Peyer's patch (tissue), 4 donors: ENCODE measurements around the gene HBQ1. TPM values are rescaled to one million over a fixed set of nuclear protein-coding genes. Genes with fewer than 3 reads are reported as not detected.
"Not testable (repeated sequence)": the region's sequence is repeated elsewhere in the genome, so short reads cannot be mapped to it uniquely, and the experiment has no call there.

Experiments used
- DNase-seq, 3 donors: peaks; one replicate each; pipeline ENCODE4 v3.0.0-alpha.2; 2017 to 2019
- H3K27ac ChIP-seq, 4 donors: fragments of 200-600 bp; sonication (generic); one replicate each; pipeline ENCODE4 v1.5.1; 2016 to 2019
- H3K27me3 ChIP-seq, 2 donors: fragments of 200-600 bp; sonication (generic); one replicate each; pipeline ENCODE4 v1.5.1; 2019
- H3K36me3 ChIP-seq, 3 donors: fragments of 200-600 bp; sonication (generic); one replicate each; pipeline ENCODE4 v1.5.1; 2016 to 2019
- H3K4me1 ChIP-seq, 4 donors: fragments of 200-600 bp; sonication (generic); one replicate each; pipeline ENCODE4 v1.5.1; 2016 to 2019
- H3K4me3 ChIP-seq, 4 donors: fragments of 200-600 bp; sonication (generic); 1 replicate in 3 of 4; 2 replicates in 1 of 4; pipeline ENCODE4 v1.5.1; 2016 to 2019; ENCODE audit warnings: mild to moderate bottlenecking in 1 of 4
- H3K9me3 ChIP-seq, 4 donors: fragments of 200-600 bp; sonication (generic); one replicate each; pipeline ENCODE4 v1.5.1; 2016 to 2019; ENCODE audit warnings: mild to moderate bottlenecking in 1 of 4
- POLR2A ChIP-seq, 2 donors: fragments of 450-650 bp; IDR thresholded peaks; one replicate each; pipeline ENCODE4 v1.5.1; 2017; ENCODE audit warnings: antibody characterized with exemption in 2 of 2, mild to moderate bottlenecking in 2 of 2, moderate library complexity in 2 of 2
- total RNA-seq, 4 donors: library from RNA; depleted of rRNA; stranded (reverse); fragments of >200 nt; gene quantifications; one replicate each; pipeline ENCODE4 v1.1.0, GENCODE V29; 2016
- TF ChIP-seq, protein P1 (sequence below), 6 experiments: fragments of 450-650 bp in 4 of 6; fragments of 200-600 bp in 2 of 6; sonication (generic) in 1 of 6; IDR thresholded peaks; one replicate each; pipeline ENCODE4 v1.5.1; 2017 to 2019; ENCODE audit warnings: antibody characterized with exemption in 6 of 6, mild to moderate bottlenecking in 3 of 6, moderate library complexity in 1 of 6

The HBQ1 gene
- total RNA-seq, 4 donors from 2014 or later = not detected

DNA sequence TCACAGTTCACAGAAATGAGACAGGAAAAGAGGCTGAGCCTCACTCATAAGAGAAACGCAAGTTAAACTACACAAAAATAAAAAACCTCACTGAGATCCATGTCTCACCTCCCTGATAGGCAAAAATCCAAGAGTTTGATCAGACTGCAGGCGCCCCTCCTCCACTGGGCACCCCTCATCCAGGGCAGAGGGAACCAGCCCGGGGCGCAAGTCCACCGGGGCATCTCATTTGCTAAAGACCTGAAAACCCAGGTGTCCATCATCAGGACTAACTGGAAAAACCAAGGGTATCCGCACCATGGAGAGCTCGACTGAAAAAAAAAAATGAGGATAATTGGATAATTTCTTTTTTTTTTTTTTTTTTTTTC lies 25.2 kb upstream of the HBQ1 start:
- Histone ChIP-seq H3K4me3 (peak overlapping the region in 1 of 4 donors; percentile 48), H3K27me3 (peaks cover 0 to 5% of the 10 kb centered on the region in 2 donors), H3K9me3 (no peaks in the 10 kb centered on the region), H3K36me3 (no peaks in the 10 kb centered on the region), H3K4me1 (peaks cover 0 to 9% (median 5%) of the 10 kb centered on the region in 4 donors), H3K27ac (no peak overlapping the region)
- TF ChIP-seq, protein P1, sequence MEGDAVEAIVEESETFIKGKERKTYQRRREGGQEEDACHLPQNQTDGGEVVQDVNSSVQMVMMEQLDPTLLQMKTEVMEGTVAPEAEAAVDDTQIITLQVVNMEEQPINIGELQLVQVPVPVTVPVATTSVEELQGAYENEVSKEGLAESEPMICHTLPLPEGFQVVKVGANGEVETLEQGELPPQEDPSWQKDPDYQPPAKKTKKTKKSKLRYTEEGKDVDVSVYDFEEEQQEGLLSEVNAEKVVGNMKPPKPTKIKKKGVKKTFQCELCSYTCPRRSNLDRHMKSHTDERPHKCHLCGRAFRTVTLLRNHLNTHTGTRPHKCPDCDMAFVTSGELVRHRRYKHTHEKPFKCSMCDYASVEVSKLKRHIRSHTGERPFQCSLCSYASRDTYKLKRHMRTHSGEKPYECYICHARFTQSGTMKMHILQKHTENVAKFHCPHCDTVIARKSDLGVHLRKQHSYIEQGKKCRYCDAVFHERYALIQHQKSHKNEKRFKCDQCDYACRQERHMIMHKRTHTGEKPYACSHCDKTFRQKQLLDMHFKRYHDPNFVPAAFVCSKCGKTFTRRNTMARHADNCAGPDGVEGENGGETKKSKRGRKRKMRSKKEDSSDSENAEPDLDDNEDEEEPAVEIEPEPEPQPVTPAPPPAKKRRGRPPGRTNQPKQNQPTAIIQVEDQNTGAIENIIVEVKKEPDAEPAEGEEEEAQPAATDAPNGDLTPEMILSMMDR (IDR thresholded peaks at IDR 0.05) = no peak
- TF ChIP-seq POLR2A (IDR thresholded peaks at IDR 0.05) = no peak
- DNase-seq = no peak

DNA sequence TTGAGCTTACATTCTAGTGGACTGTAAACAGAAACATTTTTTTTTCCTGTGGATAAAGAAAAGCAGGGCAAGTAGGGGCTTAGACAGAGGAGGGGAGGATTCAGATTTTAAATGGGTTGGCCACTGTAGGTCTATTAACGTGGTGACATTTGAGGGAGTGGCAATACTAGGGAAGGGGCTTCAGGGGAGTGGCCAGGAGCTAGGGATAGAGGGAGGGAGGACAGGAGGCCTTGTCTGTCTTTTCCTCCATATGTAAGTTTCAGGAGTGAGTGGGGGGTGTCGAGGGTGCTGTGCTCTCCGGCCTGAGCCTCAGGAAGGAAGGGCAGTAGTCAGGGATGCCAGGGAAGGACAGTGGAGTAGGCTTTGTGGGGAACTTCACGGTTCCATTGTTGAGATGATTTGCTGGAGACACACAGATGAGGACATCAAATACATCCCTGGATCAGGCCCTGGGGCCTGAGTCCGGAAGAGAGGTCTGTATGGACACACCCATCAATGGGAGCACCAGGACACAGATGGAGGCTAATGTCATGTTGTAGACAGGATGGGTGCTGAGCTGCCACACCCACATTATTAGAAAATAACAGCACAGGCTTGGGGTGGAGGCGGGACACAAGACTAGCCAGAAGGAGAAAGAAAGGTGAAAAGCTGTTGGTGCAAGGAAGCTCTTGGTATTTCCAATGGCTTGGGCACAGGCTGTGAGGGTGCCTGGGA lies 21.0 kb upstream of the HBQ1 start:
- H3K27ac ChIP-seq = no peak overlapping the region
- no peaks in the 10 kb centered on the region for H3K36me3 ChIP-seq
- TF ChIP-seq, protein P1 (IDR thresholded peaks at IDR 0.05) = no peak
- TF ChIP-seq POLR2A (IDR thresholded peaks at IDR 0.05) = no peak
- H3K9me3 ChIP-seq = no peaks in the 10 kb centered on the region
- DNase-seq = no peak
- no peak overlapping the region for H3K4me3 ChIP-seq
- H3K4me1 ChIP-seq = peaks cover 0 to 8% (median 4%) of the 10 kb centered on the region in 4 donors
- peaks cover 0 to 5% of the 10 kb centered on the region in 2 donors for H3K27me3 ChIP-seq

DNA sequence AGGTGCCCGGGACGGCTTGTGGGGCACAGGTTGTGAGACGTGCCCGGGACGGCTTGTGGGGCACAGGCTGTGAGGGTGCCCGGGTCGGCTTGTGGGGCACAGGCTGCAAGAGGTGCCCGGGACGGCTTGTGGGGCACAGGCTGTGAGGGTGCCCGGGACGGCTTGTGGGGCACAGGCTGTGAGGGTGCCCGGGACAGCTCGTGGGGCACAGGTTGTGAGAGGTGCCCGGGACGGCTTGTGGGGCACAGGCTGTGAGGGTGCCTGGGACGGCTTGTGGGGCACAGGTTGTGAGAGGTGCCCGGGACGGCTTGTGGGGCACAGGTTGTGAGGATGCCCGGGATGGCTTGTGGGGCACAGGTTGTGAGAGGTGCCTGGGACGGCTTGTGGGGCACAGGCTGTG lies 20.0 kb upstream of the HBQ1 start:
- DNase-seq, H3K27me3 ChIP-seq: not testable (repeated sequence)

DNA sequence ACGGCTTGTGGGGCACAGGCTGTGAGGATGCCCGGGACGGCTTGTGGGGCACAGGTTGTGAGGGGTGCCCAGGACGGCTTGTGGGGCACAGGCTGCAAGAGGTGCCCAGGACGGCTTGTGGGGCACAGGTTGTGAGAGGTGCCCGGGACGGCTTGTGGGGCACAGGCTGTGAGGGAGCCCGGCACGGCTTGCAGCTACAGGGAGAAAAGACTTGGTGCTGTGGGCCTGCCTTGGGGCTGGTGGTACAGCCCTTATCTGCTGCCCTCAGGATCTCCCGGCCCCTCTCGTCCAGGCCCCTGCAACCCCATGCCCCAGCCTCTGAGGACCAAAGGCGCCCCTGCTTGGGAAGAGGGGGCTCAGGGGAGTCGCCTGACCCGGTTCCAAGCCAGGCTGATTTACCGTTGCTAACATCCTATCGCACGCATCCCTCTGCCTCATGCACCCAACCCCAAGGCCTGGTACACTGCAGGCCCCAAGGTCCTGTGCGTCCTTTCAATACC lies 19.5 kb upstream of the HBQ1 start:
- no peak for DNase-seq
- H3K36me3 ChIP-seq = no peaks in the 10 kb centered on the region
- H3K4me1 ChIP-seq = peaks cover 0 to 8% (median 4%) of the 10 kb centered on the region in 4 donors
- no peak overlapping the region for H3K4me3 ChIP-seq
- TF ChIP-seq, protein P1 (IDR thresholded peaks at IDR 0.05) = no peak
- no peak for TF ChIP-seq POLR2A (IDR thresholded peaks at IDR 0.05)
- H3K9me3 ChIP-seq = no peaks in the 10 kb centered on the region
- no peak overlapping the region for H3K27ac ChIP-seq
- peaks cover 0 to 8% of the 10 kb centered on the region in 2 donors for H3K27me3 ChIP-seq

More for the DNA sequence above, 20.0 kb upstream of the HBQ1 start:
- not testable (repeated sequence) for H3K27ac ChIP-seq, H3K9me3 ChIP-seq, H3K4me1 ChIP-seq, H3K4me3 ChIP-seq, H3K36me3 ChIP-seq

DNA sequence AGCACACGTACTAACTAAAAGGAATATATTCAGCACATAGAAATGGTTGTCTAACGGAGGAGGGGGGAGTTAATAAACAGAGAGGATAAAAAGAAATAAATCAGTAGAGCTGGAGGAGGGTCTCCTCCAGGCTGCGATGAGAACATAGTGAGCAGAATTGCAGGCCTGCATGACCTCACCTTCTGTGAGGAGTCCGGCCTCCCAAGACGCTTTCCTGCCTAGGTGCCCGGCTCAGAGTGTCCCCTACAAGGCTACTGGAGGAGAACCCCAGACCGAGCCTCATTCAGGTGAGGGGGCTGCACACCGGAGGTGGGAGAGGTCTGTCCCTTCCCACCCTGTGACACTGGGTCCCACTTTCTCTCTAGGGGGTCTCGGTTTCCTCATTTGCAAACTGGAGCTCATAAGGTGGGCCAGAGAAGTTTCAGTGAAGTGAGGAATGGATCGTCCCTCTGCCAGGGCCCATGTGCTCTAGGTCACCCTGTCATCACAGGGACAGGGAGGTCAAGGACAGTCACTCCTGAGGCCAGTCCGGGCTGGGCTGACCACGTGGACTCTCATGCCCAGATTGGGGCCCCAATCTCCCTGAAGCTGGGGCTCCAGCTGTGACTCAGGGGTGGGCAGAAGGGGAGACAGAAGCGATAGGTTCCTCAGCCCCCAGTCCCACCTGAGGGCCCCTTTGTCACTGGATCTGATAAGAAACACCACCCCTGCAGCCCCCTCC lies 17.8 kb upstream of the HBQ1 start:
- peaks cover 0 to 18% (median 8%) of the 10 kb centered on the region in 4 donors for H3K4me1 ChIP-seq
- no peak for TF ChIP-seq POLR2A (IDR thresholded peaks at IDR 0.05)
- TF ChIP-seq, protein P1 (IDR thresholded peaks at IDR 0.05) = no peak
- no peak for DNase-seq
- H3K27ac ChIP-seq = no peak overlapping the region
- peaks cover 0 to 25% of the 10 kb centered on the region in 2 donors for H3K27me3 ChIP-seq
- no peaks in the 10 kb centered on the region for H3K36me3 ChIP-seq
- no peaks in the 10 kb centered on the region for H3K9me3 ChIP-seq
- H3K4me3 ChIP-seq = no peak overlapping the region

DNA sequence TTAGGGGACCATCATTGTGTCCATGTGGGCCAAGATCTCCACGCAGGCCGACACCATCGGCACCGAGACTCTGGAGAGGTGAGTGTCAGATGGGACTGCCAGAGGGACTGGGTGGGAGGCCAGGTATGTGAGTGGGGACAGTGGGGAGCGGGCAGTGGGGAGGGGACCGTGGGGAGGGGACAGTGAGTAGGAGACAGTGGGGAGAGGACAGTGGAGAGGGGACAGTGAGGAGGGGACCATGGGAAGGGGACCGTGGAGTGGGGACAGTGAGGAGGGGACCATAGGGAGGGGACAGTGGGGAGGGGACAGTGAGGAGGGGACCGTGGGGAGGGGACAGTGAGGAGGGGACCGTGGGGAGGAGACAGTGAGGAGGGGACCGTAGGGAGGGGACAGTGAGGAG lies 17.1 kb upstream of the HBQ1 start:
- not testable (repeated sequence) for H3K27ac ChIP-seq, DNase-seq, H3K4me3 ChIP-seq, H3K9me3 ChIP-seq, H3K36me3 ChIP-seq
- Histone ChIP-seq H3K27me3 (peaks cover 0 to 31% of the 10 kb centered on the region in 2 donors), H3K4me1 (peaks cover 0 to 18% (median 8%) of the 10 kb centered on the region in 4 donors)

DNA sequence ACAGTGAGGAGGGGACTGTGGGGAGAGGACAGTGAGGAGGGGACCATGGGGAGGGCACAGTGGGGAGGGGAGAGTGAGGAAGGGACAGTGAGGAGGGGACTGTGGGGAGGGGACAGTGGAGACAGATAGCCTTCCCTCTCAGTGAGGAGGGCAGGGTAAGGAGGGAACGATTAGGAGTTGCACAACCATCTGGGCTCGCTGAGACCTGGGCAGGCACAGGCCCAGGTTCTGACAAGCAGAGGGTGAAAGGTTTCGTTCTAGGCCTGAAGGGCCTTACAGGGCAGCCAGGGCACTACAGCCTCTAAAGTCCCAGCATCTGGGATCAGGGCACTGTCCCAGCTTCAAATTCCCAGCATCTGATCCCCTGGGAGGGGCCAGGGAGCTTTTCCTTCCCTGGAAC lies 16.6 kb upstream of the HBQ1 start:
- not testable (repeated sequence) for H3K9me3 ChIP-seq, DNase-seq, H3K36me3 ChIP-seq, H3K27ac ChIP-seq, H3K4me3 ChIP-seq
- H3K27me3 ChIP-seq = peaks cover 0 to 36% of the 10 kb centered on the region in 2 donors
- peaks cover 0 to 18% (median 8%) of the 10 kb centered on the region in 4 donors for H3K4me1 ChIP-seq

DNA sequence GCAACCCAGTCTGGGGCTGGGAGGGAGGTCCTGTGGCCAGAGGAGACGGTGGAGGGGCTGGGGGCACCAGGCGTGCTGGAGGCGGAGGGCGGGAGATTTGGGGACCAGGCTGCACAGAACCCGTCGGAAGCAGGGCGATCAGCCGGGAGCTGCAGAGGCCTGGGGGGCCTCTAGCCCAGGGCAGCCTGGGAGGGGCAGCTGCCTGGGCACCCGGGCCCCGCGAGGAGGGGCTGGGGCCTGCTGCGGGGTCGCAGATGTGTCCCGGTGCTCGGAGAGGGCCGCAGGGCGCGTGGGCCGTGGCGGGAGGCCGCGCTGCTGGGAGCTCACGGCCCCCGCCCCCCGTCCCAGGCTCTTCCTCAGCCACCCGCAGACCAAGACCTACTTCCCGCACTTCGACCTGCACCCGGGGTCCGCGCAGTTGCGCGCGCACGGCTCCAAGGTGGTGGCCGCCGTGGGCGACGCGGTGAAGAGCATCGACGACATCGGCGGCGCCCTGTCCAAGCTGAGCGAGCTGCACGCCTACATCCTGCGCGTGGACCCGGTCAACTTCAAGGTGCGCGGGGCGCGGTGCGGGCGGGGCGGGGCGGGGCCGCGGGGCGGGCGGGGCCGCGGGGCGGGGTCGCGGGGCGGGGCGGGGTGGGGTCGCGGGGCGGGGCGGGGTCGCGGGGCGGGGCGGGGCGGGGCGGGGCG lies 16.0 kb upstream of the HBQ1 start:
- not testable (repeated sequence) for H3K4me3 ChIP-seq, H3K36me3 ChIP-seq, H3K9me3 ChIP-seq, H3K27ac ChIP-seq, DNase-seq
- Histone ChIP-seq H3K27me3 (peaks cover 0 to 42% of the 10 kb centered on the region in 2 donors), H3K4me1 (peaks cover 0 to 18% (median 8%) of the 10 kb centered on the region in 4 donors)
